H9 (cell line): Measurements from ENCODE around the gene RHOC. TPM values are rescaled to one million over a fixed set of nuclear protein-coding genes. Genes with fewer than 3 reads are reported as not detected.

Experiments used
- DNase-seq: peaks from one replicate; pipeline ENCODE4 v3.0.0-alpha.2; 2017
- H2AFZ ChIP-seq: one replicate; pipeline ENCODE4 v1.6.1; 2013; ENCODE audit warnings: mild to moderate bottlenecking, low read length, control low read depth, moderate library complexity
- H2AK5ac ChIP-seq: 2 replicates; pipeline ENCODE4 v1.6.1; 2013; ENCODE audit warnings: low read length, control low read depth, mixed read lengths; ENCODE audit not compliant: insufficient read length
- H2BK120ac ChIP-seq: one replicate; pipeline ENCODE4 v1.6.1; 2013; ENCODE audit warnings: low read depth, mild to moderate bottlenecking, low read length, control low read depth, inconsistent platforms; ENCODE audit not compliant: poor library complexity, severe bottlenecking
- H2BK12ac ChIP-seq: 2 replicates; pipeline ENCODE4 v1.6.1; 2013; ENCODE audit warnings: low read length, control low read depth, mixed read lengths, low read depth; ENCODE audit not compliant: insufficient read length
- H2BK15ac ChIP-seq: 2 replicates; pipeline ENCODE4 v1.6.1; 2013; ENCODE audit warnings: low read depth, low read length, control low read depth
- H2BK20ac ChIP-seq: one replicate; pipeline ENCODE4 v1.6.1; 2013; ENCODE audit warnings: low read depth, mild to moderate bottlenecking, low read length, control low read depth, inconsistent platforms; ENCODE audit not compliant: poor library complexity, severe bottlenecking
- H2BK5ac ChIP-seq: 2 replicates; pipeline ENCODE4 v1.6.1; 2013; ENCODE audit warnings: low read length, control low read depth, mixed read lengths; ENCODE audit not compliant: insufficient read length
- H3K14ac ChIP-seq: 2 replicates; pipeline ENCODE4 v1.6.1; 2013; ENCODE audit warnings: low read length, control low read depth; ENCODE audit not compliant: insufficient read depth
- H3K18ac ChIP-seq: 2 replicates; pipeline ENCODE4 v1.6.1; 2013; ENCODE audit warnings: low read depth, mild to moderate bottlenecking, mixed read lengths, low read length, control low read depth; ENCODE audit not compliant: insufficient read length
- H3K23ac ChIP-seq: 2 replicates; pipeline ENCODE4 v1.6.1; 2013; ENCODE audit warnings: low read length, control low read depth, mixed read lengths, low read depth; ENCODE audit not compliant: insufficient read length
- H3K23me2 ChIP-seq: 2 replicates; pipeline ENCODE4 v1.6.1; 2013; ENCODE audit warnings: low read depth, mild to moderate bottlenecking, mixed read lengths, low read length, control low read depth; ENCODE audit not compliant: insufficient read length, poor library complexity, severe bottlenecking
- H3K27ac ChIP-seq: 2 replicates; pipeline ENCODE4 v1.5.1; 2013; ENCODE audit warnings: low read length, control low read depth, mixed read lengths, low read depth; ENCODE audit not compliant: insufficient read length
- H3K27me3 ChIP-seq: 2 replicates; pipeline ENCODE4 v1.6.1; 2013; ENCODE audit warnings: low read length, control low read depth, inconsistent platforms; ENCODE audit not compliant: insufficient read depth
- H3K4ac ChIP-seq: 2 replicates; pipeline ENCODE4 v1.6.1; 2013; ENCODE audit warnings: low read depth, mild to moderate bottlenecking, control low read depth, inconsistent platforms, low read length, moderate library complexity
- H3K4me1 ChIP-seq: 2 replicates; pipeline ENCODE4 v1.6.1; 2013; ENCODE audit warnings: low read length, control low read depth, inconsistent platforms; ENCODE audit not compliant: insufficient read depth
- H3K4me2 ChIP-seq: 2 replicates; pipeline ENCODE4 v1.6.1; 2013; ENCODE audit warnings: low read length, control low read depth, mixed read lengths; ENCODE audit not compliant: insufficient read length, insufficient read depth
- H3K56ac ChIP-seq: 2 replicates; pipeline ENCODE4 v1.6.1; 2013; ENCODE audit warnings: low read depth, mild to moderate bottlenecking, mixed read lengths, low read length, control low read depth; ENCODE audit not compliant: insufficient read length
- H3K79me1 ChIP-seq: 2 replicates; pipeline ENCODE4 v1.6.1; 2013; ENCODE audit warnings: low read depth, mild to moderate bottlenecking, moderate library complexity, low read length, control low read depth, inconsistent platforms; ENCODE audit not compliant: insufficient read depth, poor library complexity, severe bottlenecking
- H3K79me2 ChIP-seq: 2 replicates; pipeline ENCODE4 v1.6.1; 2013; ENCODE audit warnings: low read length, control low read depth, inconsistent platforms; ENCODE audit not compliant: insufficient read depth
- H3K9ac ChIP-seq: 2 replicates; pipeline ENCODE4 v1.6.1; 2013; ENCODE audit warnings: low read length, control low read depth, mixed read lengths; ENCODE audit not compliant: insufficient read length; ENCODE audit errors: extremely low read depth
- H3K9me3 ChIP-seq: one replicate; pipeline ENCODE4 v1.6.1; 2013; ENCODE audit warnings: low read depth, low read length, inconsistent platforms; ENCODE audit not compliant: control insufficient read depth
- H3T11ph ChIP-seq: one replicate; pipeline ENCODE4 v1.6.1; 2013; ENCODE audit warnings: mild to moderate bottlenecking, low read length, control low read depth, inconsistent platforms
- H4K20me1 ChIP-seq: one replicate; pipeline ENCODE4 v1.6.1; 2013; ENCODE audit not compliant: control insufficient read depth, insufficient read length, insufficient read depth
- H4K5ac ChIP-seq: 2 replicates; pipeline ENCODE4 v1.6.1; 2013; ENCODE audit warnings: low read depth, mild to moderate bottlenecking, mixed read lengths, low read length, control low read depth; ENCODE audit not compliant: insufficient read length
- H4K8ac ChIP-seq: replicated peaks from 2 replicates; pipeline ENCODE4 v1.6.1; 2013; ENCODE audit warnings: low read length, control low read depth, mixed read lengths, low read depth; ENCODE audit not compliant: insufficient read length
- H4K91ac ChIP-seq: 2 replicates; pipeline ENCODE4 v1.6.1; 2013; ENCODE audit warnings: low read depth, mild to moderate bottlenecking, moderate library complexity, mixed read lengths, low read length, control low read depth; ENCODE audit not compliant: insufficient read length
- H3K27ac Mint-ChIP-seq, 3 experiments: 2 replicates in 2 of 3; 3 replicates in 1 of 3; pipeline ENCODE4 v1.8.0; 2020 to 2021; ENCODE audit warnings: mixed read lengths in 3 of 3, mild to moderate bottlenecking in 1 of 3, moderate library complexity in 1 of 3
- H3K27me3 Mint-ChIP-seq: 2 replicates; pipeline ENCODE4 v1.8.0; 2021; ENCODE audit warnings: low read depth, mild to moderate bottlenecking, moderate library complexity, mixed read lengths
- H3K36me3 Mint-ChIP-seq, 3 experiments: 2 replicates in 2 of 3; 3 replicates in 1 of 3; pipeline ENCODE4 v1.8.0; 2020 to 2021; ENCODE audit warnings: low read depth in 3 of 3, mixed read lengths in 3 of 3; ENCODE audit not compliant: insufficient read depth in 1 of 3
- H3K4me1 Mint-ChIP-seq, 2 experiments: 2 replicates each; pipeline ENCODE4 v1.8.0; 2020; ENCODE audit warnings: mixed read lengths in 2 of 2
- H3K4me3 Mint-ChIP-seq, 2 experiments: 2 replicates in 1 of 2; 3 replicates in 1 of 2; pipeline ENCODE4 v1.8.0; 2020 to 2021; ENCODE audit warnings: mild to moderate bottlenecking in 2 of 2, mixed read lengths in 2 of 2, moderate library complexity in 1 of 2
- H3K9me3 Mint-ChIP-seq, 2 experiments: 2 replicates in 1 of 2; 3 replicates in 1 of 2; pipeline ENCODE4 v1.8.0; 2020; ENCODE audit warnings: mild to moderate bottlenecking in 2 of 2, mixed read lengths in 2 of 2, moderate library complexity in 1 of 2
- WGBS: extraction: QIAGEN DNeasy Blood & Tissue Kit; methylation state at CpG from one replicate; pipeline ENCODE4 v1.1.7; 2013; ENCODE audit warnings: missing lambda C conversion rate, low lambda C conversion rate, mixed read lengths; ENCODE audit not compliant: insufficient read length; ENCODE audit errors: extremely low coverage; 5-methylcytosine and 5-hydroxymethylcytosine counted together
- total RNA-seq: library from RNA; stranded (reverse); gene quantifications from 2 replicates; pipeline ENCODE4 v1.2.1, GENCODE V29; 2021
- TF ChIP-seq, protein P1 (sequence below): fragments of 200-600 bp; sonication (generic); conservative IDR thresholded peaks from 3 replicates; pipeline ENCODE4 v1.8.0; 2021; ENCODE audit warnings: antibody characterized with exemption, mild to moderate bottlenecking

Gene RHOC
- total RNA-seq, 1 experiment from 2014 or later = 68.9 TPM

DNA sequence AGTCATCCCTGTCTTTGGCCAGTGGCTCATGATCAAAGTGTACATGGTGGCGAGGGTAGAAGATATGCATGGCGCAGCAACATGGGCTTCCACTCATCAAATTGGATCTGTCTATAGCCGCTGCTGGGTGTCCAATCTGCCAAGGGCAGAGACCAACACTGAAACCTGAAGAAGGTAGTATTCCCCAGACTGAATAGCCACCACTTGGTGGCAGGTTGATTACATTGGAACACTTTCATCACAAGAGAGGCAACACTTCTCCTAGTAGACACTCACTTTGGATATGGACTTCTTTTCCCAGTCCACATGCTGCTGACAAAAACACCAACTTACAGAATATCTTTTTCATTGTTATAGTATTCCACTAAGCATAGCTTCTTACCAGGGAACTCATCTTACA lies 30.6 kb upstream of the RHOC start:
- H2BK15ac ChIP-seq = no peak overlapping the region
- H3K79me2 ChIP-seq = no peaks in the 10 kb centered on the region
- no peaks in the 10 kb centered on the region for H3K23me2 ChIP-seq
- H2BK12ac ChIP-seq = no peak overlapping the region
- no peak overlapping the region for H2BK5ac ChIP-seq
- Mint-ChIP-seq H3K4me3 (no peak overlapping the region), H3K4me1 (peaks cover 6 to 10% of the 10 kb centered on the region in 2 experiments; a peak in 2 of 4 replicates), H3K27ac (no peak overlapping the region), H3K27me3 (peaks cover 37% of the 10 kb centered on the region), H3K36me3 (0 out of 7 replicates have a peak, but pooled peaks cover 0 to 3% (median 0%) of the 10 kb centered on the region in 3 experiments), H3K9me3 (peaks cover 0 to 1% of the 10 kb centered on the region in 2 experiments; a peak in 1 of 5 replicates)
- no peaks in the 10 kb centered on the region; the same call in 1 of the 2 replicates for H3K27me3 ChIP-seq
- TF ChIP-seq, protein P1, sequence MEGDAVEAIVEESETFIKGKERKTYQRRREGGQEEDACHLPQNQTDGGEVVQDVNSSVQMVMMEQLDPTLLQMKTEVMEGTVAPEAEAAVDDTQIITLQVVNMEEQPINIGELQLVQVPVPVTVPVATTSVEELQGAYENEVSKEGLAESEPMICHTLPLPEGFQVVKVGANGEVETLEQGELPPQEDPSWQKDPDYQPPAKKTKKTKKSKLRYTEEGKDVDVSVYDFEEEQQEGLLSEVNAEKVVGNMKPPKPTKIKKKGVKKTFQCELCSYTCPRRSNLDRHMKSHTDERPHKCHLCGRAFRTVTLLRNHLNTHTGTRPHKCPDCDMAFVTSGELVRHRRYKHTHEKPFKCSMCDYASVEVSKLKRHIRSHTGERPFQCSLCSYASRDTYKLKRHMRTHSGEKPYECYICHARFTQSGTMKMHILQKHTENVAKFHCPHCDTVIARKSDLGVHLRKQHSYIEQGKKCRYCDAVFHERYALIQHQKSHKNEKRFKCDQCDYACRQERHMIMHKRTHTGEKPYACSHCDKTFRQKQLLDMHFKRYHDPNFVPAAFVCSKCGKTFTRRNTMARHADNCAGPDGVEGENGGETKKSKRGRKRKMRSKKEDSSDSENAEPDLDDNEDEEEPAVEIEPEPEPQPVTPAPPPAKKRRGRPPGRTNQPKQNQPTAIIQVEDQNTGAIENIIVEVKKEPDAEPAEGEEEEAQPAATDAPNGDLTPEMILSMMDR = peak; percentile 31; the same call in 1 of the 3 replicates
- H3K4me1 ChIP-seq = no peaks in the 10 kb centered on the region
- no peak overlapping the region for H3K56ac ChIP-seq
- DNase-seq = no peak
- no peak overlapping the region for H3K27ac ChIP-seq
- no peak overlapping the region for H3K4ac ChIP-seq
- H3K18ac ChIP-seq = no peak overlapping the region
- no peak overlapping the region for H2BK20ac ChIP-seq
- no peak overlapping the region for H3K14ac ChIP-seq
- H4K8ac ChIP-seq = no peak overlapping the region
- H2AFZ ChIP-seq = no peak overlapping the region
- H3K4me2 ChIP-seq = no peak overlapping the region
- H3K9ac ChIP-seq = no peak overlapping the region
- no peak overlapping the region for H4K5ac ChIP-seq
- no peaks in the 10 kb centered on the region for H4K20me1 ChIP-seq
- no peak overlapping the region for H2BK120ac ChIP-seq
- no peak overlapping the region for H2AK5ac ChIP-seq
- H3K79me1 ChIP-seq = no peaks in the 10 kb centered on the region
- no CpG with 5 or more reads among the region's 3 CpGs for WGBS
- no peaks in the 10 kb centered on the region for H3K9me3 ChIP-seq
- no peak overlapping the region for H3T11ph ChIP-seq
- H3K23ac ChIP-seq = no peak overlapping the region
- no peak overlapping the region for H4K91ac ChIP-seq
